Measurements from ENCODE around the gene PIAS1.
"Not testable (repeated sequence)": the region's sequence is repeated elsewhere in the genome, so short reads cannot be mapped to it uniquely, and the experiment has no call there.

PIAS1 gene

DNA sequence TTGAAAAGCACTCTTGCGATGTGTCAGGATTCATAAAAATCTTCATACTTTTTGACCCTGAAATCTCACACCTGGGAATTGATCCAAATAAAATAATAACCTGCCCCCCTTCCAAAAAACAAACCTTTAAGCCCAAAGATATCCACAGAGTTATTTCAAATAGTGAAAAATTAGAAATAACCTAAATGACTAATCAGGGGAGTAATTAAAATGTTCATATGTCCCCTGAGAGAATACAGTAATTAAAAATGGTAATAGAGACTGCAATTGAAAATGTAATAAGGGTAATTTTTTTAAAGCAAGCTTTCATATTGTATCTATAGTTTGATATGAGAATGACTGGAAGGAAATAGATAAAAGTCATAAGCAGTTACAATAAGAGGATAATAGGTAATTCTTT, 83.0 kb downstream of the PIAS1 start:
- TF ChIP-seq POLR2A (IDR thresholded peaks at IDR 0.05; ENCODE audit: low read depth, low read length) = no peak
- no peak for DNase-seq (ENCODE audit: insufficient read length, low spot score)
- no peak for FAIRE-seq

DNA sequence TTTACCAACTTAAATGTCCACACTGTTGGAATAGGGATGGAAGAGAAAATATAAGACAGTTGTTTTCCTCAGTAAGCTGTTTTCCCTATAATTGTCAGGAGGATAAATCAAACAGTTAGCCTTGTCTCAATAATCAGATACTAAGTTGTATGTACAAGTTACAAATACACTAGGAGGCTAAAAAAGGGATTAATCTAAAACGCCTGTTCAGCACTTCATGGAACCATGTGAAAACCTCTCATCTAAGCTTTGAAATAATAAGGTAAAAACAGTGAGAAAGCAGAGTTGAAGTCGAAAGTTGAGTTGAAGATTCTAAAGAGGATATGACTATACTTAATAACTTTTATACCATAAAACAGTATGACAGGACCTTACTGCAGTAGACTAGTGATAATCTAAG, 89.0 kb downstream of the PIAS1 start:
- FAIRE-seq = no peak
- no peak for DNase-seq (ENCODE audit: insufficient read length, low spot score)
- TF ChIP-seq POLR2A (IDR thresholded peaks at IDR 0.05; ENCODE audit: low read depth, low read length) = no peak

DNA sequence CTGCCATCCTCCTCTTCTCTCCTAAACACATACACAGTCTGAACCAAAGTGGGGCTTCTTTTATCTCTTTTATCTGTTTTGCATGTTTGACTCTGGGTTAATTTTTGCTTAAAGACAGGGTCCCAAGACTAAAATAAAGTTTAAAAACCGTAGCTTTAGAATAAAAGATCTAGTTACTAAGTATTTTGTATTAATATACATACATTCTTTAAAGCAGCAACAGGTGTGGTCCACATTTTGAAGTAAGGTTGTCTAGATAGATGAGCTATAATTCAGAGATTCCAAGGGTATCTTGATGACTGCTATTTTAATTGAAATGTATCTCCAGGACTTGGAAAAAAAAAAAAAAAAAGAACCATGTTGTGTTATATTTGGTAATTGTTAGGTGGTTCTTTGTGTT, 89.7 kb downstream of the PIAS1 start:
- DNase-seq (ENCODE audit: insufficient read length, low spot score) (no peak), FAIRE-seq (no peak)
- no peak for TF ChIP-seq POLR2A (IDR thresholded peaks at IDR 0.05; ENCODE audit: low read depth, low read length)

DNA sequence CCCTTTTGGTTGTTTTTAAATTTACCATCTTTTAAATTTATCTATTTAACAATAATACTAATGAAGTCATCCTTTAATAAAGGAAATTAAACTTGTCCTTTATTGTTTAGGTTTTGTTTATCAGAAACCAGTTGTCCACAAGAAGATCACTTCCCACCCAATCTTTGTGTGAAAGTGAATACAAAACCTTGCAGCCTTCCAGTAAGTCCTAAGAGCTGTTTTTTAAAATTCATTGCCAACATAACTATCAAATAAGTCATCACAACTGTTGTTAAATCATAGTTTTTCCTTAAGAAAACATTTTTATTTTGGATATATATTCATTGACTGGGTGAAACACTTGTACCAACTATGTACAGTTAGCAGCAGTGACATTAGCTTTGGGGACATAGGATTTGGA, 91.6 kb downstream of the PIAS1 start:
- FAIRE-seq = no peak
- TF ChIP-seq POLR2A (IDR thresholded peaks at IDR 0.05; ENCODE audit: low read depth, low read length) = no peak

DNA sequence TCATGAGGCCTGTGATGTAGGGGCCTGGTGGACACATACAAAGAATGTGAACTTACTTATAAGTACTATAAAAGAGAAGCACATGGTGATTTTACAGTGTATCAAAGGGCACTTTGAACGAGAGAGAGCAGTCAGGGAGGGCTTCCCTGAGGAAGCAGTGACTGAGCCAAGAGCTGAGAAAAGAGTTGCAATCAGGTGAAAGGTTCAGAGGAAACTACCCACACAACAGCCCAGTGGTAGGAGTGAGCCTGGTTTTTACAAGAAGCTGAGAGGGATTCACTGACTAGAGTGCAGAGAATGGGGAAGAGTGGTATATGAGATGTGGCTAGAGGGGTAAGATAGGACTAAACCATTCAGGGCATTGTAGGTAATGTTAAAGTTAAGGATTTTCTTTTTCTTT, 93.9 kb downstream of the PIAS1 start:
- no peak for TF ChIP-seq POLR2A (IDR thresholded peaks at IDR 0.05; ENCODE audit: low read depth, low read length)
- no peak for FAIRE-seq
- DNase-seq (ENCODE audit: insufficient read length, low spot score) = no peak

More for the DNA sequence above, 91.6 kb downstream of the PIAS1 start:
- no peak for DNase-seq (ENCODE audit: insufficient read length, low spot score)

DNA sequence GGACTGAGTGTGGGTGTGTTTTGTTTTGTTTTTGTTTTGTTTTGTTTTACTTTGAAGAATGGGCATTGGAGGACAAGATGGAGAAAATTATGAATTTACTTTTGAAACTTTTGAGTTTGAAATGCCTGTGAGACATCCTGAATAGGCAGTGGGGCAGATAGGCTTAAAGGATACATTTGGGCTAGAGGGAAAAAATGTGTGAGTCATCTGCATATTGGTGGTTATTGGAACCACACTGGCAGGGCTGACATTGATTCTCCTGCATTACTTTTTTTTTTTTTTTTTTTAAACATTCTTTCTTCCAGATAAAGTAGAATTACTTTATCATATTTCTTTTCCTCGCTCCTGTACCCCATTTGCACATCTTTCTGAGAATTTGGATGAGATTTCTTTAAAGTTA, 94.9 kb downstream of the PIAS1 start:
- DNase-seq (ENCODE audit: insufficient read length, low spot score) (peak; percentile 4), FAIRE-seq (peak; percentile 87)
- no peak for TF ChIP-seq POLR2A (IDR thresholded peaks at IDR 0.05; ENCODE audit: low read depth, low read length)

DNA sequence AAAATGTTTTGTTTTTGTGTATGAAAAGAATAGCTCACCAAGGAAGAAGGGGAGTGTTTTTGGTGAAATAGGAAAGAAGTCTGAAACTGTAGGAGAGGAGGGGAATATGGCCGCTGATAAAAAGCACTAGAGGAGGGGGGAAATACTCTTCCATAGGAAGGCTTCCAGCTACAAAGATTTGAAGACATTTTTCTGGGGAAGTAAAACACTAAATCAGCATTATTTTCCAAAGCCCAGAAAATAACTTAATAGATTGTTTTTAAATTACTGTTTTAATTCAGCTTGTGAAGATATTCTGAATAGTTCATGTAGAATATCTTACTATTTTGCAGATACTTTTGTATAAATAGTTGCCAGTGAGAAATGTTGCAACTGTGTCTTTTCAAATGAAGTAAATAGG, 96.1 kb downstream of the PIAS1 start:
- DNase-seq (ENCODE audit: insufficient read length, low spot score) (no peak), FAIRE-seq (no peak)
- TF ChIP-seq POLR2A (IDR thresholded peaks at IDR 0.05; ENCODE audit: low read depth, low read length) = no peak

DNA sequence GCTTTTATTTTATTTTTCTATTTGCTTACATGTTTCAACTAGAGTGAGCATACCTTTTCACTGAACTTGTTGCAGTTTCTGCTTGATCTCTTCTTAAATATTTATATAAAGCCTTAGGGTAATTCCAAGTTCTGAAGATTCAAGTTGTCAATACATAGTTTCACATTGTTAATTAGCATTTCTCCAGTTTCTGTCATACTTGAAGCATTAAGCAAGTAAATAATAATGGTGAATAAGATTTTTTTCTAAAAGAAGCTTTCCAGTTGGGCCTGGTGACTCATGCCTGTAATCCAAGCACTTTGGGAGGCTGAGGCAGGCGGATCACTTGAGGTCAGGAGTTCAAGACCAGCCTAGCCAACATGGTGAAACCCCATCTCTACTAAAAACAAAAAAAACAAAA, 97.2 kb downstream of the PIAS1 start:
- TF ChIP-seq POLR2A (IDR thresholded peaks at IDR 0.05; ENCODE audit: low read depth, low read length) = no peak
- no peak for FAIRE-seq
- no peak for DNase-seq (ENCODE audit: insufficient read length, low spot score)

DNA sequence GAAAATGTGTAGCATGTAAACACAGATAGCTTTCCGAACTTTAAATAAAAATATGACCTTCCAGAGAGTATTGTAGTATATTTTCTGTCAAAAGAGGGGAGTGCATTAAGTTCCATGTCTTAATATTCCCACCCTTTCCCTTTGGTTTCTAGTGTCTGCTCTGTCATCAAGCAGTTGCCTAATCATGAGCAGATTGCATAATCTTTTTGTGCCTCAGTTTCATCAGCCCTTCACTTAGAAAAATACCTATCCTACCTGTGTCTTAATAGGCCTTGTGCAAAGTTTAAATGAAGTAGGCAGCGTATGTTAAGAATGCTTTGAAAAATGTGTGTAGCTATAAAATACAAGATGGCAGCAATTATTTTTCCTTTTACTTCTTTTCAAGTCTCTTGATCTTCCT, 98.2 kb downstream of the PIAS1 start:
- TF ChIP-seq POLR2A (IDR thresholded peaks at IDR 0.05; ENCODE audit: low read depth, low read length) = no peak
- FAIRE-seq (no peak), DNase-seq (ENCODE audit: insufficient read length, low spot score) (no peak)

DNA sequence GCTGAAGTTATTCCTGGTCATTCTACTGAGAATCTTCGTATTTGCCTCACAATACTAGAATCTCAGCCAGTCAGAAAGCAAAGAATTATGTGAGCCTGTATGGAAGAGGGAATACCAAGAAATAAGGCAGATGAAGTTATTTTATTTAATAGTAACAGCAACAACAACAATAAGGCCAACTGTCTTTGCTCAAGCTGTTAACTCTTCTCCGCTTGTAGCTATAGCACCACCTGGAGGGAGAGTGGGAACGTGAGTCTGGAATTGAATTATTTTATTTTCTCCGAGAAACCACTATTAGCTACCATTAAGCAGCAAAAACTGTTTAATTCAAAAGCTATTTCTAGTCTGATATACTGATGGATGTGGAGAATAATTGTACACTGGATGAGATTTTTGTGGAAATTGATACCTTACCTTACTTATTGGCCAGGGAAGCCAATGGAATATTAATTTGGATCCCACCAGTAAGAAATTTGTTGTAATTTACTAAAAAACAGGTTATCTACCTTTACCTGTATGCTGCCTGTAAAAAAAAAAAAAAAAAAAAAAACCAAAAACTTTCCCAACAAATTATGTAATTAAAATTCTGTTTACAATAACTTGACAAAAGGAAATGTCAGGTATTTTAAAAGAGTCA, 100.9 kb downstream of the PIAS1 start:
- no peak for TF ChIP-seq POLR2A (IDR thresholded peaks at IDR 0.05; ENCODE audit: low read depth, low read length)
- FAIRE-seq (peak; percentile 33), DNase-seq (ENCODE audit: insufficient read length, low spot score) (no peak)

DNA sequence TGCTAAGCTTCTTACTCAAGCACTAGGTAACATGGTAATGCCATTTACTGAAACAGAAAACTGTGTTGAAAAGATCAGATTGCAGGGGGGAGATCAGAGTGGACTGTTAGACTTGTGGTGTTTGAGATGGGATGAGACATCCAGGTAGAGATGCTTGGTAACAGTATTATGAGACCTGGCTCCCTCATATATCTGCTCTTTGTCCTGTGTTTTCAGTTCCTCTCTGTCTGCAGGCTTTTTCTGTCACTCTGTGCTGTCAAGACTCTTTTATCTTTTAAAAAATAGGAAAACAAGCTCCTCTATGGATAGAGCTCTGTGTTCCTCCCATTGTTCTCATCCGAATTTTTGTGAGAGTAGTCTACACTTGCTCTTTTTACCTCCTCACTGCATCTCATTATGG, 103.0 kb downstream of the PIAS1 start:
- no peak for TF ChIP-seq POLR2A (IDR thresholded peaks at IDR 0.05; ENCODE audit: low read depth, low read length)
- FAIRE-seq = no peak
- DNase-seq (ENCODE audit: insufficient read length, low spot score) = no peak

DNA sequence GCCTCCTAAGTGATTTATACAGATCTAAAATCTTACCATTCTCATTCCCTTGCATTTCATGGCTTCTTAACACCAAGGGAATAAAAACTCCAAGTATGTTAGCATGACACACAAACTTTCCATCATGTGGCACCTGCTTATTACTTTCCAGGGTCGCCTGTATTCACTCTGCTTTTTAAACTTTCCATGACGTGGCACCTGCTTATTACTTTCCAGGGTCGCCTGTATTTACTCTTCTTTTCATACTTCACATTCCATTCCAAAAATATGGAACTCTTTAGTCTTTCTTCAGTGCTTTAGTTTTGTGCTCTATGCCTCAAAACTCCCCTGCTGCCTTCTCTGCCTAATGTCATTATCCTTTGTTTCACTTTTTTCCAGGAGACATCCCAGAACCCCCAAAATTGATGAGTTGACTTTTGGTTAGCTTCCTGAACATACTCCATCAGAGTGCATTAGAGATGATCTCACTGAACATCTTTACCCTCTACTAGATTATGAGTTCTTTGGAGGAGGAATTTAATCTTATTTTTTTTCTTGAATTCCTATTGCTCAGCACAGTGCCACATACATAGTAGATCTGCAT, 104.0 kb downstream of the PIAS1 start:
- FAIRE-seq = no peak
- DNase-seq (ENCODE audit: insufficient read length, low spot score) = no peak
- no peak for TF ChIP-seq POLR2A (IDR thresholded peaks at IDR 0.05; ENCODE audit: low read depth, low read length)

DNA sequence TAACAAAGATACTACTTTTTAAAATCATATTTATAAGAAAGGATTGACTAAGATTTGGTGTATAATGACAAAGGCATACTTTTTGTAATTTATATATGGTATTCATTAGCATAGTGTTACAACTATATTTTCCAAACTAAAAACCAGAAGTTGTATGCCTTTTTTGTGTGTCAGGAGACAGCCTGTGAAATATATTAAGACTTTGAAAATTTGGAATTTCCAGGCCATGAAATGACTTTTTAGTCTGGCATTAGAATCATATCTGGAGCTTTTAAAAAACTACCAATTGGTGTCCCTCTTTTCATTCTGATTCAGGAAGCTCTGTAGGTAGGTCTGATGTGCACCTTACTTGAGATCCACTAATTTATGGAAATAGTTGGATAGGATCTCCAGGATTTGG, 109.1 kb downstream of the PIAS1 start:
- TF ChIP-seq POLR2A (IDR thresholded peaks at IDR 0.05; ENCODE audit: low read depth, low read length) = no peak
- FAIRE-seq (no peak), DNase-seq (ENCODE audit: insufficient read length, low spot score) (no peak)

DNA sequence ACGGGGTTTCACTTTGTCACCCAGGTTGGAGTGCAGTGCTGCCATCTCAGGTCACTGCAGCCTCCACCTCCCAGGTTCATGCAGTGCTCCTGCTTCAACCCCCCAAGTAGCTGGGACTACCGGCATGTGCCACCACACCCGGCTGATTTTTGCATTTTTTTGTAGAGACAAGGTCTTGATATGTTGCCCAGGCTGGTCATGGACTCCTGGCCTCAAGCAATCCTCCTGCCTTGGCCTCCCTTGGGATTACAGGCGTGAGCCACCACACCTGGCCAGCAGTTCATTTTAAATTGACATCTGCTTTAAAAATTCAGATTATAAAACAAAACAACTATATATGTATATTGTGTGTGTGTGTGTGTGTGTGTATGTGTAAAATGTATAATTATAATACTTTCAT, 112.7 kb downstream of the PIAS1 start:
- no peak for TF ChIP-seq POLR2A (IDR thresholded peaks at IDR 0.05; ENCODE audit: low read depth, low read length)
- FAIRE-seq (no peak), DNase-seq (ENCODE audit: insufficient read length, low spot score) (no peak)

DNA sequence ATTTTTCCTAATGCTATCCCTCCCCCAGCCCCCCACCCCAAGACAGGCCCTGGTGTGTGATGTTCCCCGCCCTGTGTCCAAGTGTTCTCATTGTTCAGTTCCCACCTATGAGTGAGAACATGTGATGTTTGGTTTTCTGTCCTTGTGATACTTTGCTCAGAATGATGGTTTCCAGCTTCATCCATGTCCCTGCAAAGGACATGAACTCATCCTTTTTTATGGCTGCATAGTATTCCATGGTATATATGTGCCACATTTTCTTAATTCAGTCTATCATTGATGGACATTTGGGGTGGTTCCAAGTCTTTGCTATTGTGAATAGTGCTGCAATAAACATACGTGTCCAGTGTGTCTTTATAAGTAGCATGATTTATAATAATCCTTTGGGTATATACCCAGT, 117.9 kb downstream of the PIAS1 start:
- not testable (repeated sequence) for FAIRE-seq

DNA sequence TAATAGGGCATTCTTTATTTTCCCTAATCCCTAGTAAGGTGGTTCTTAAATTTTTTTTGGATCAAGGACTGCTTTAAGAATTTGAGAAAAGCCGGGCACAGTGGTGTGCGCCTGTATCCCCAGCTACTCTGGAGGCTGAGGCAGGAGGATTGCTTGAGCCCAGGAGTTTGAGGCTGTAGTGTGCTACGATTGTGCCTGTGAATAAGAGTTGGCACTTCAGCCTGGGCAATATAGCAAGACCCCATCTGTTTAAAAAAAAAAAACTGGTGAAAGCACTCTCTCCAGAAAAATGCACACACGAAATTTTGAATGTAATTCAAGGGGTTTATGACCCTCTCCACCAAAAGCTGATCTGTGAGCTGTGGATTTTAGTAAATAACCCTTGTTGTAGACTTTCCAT, 119.0 kb downstream of the PIAS1 start:
- TF ChIP-seq POLR2A (IDR thresholded peaks at IDR 0.05; ENCODE audit: low read depth, low read length) = no peak
- DNase-seq (ENCODE audit: insufficient read length, low spot score) (no peak), FAIRE-seq (no peak)

More for the DNA sequence above, 117.9 kb downstream of the PIAS1 start:
- not testable (repeated sequence) for DNase-seq (ENCODE audit: insufficient read length, low spot score)

Measured in H54 (cell line).